ENCODE results near the gene SPTA1. TPM values are rescaled to one million over a fixed set of nuclear protein-coding genes. Genes with fewer than 3 reads are reported as not detected.

The SPTA1 gene
- total RNA-seq, 4 donors from 2014 or later: 5.9 TPM; not detected in 3

DNA sequence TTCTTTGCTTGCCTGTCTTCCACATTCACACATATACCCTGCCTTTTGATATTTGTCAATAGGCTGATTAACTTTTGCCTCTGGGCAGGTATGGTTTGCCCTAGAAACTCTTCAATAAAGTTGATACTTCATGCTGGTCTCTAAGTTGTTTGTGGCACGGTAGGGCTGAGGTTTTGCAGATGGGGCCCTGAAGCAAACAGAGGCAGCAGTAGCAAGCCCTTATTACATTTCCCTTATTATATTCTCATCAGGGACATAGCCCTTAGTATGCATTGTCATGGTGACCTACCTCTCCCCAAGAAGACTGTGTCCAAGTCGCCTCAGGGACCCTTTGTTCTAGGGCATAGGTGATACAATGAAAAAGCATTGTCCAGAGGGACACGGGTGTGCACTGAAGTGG, 116.0 kb downstream of the SPTA1 start, which contains the start of gene OR6P1:
TSS of gene OR6P1 (minus strand) at position 101 of the 400 bp plus-strand sequence. CDS start 6,976 bp downstream, outside the sequence.
- no peaks in the 10 kb centered on the region for H3K4me1 ChIP-seq
- DNase-seq: no peak
- no peaks in the 10 kb centered on the region for H3K9me3 ChIP-seq
- intact Hi-C loops (cut with DNase I; ENCODE audit: low total_unique reads): no loop called here
- no peaks in the 10 kb centered on the region for H3K36me3 ChIP-seq
- H3K27me3 ChIP-seq: no peaks in the 10 kb centered on the region
- no peak within 1 kb of the TSS for H3K27ac ChIP-seq
- H3K4me3 ChIP-seq: no peak within 1 kb of the TSS
- TF ChIP-seq POLR2A (IDR thresholded peaks at IDR 0.05): no peak
- TF ChIP-seq, protein P1, sequence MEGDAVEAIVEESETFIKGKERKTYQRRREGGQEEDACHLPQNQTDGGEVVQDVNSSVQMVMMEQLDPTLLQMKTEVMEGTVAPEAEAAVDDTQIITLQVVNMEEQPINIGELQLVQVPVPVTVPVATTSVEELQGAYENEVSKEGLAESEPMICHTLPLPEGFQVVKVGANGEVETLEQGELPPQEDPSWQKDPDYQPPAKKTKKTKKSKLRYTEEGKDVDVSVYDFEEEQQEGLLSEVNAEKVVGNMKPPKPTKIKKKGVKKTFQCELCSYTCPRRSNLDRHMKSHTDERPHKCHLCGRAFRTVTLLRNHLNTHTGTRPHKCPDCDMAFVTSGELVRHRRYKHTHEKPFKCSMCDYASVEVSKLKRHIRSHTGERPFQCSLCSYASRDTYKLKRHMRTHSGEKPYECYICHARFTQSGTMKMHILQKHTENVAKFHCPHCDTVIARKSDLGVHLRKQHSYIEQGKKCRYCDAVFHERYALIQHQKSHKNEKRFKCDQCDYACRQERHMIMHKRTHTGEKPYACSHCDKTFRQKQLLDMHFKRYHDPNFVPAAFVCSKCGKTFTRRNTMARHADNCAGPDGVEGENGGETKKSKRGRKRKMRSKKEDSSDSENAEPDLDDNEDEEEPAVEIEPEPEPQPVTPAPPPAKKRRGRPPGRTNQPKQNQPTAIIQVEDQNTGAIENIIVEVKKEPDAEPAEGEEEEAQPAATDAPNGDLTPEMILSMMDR (IDR thresholded peaks at IDR 0.05): no peak

DNA sequence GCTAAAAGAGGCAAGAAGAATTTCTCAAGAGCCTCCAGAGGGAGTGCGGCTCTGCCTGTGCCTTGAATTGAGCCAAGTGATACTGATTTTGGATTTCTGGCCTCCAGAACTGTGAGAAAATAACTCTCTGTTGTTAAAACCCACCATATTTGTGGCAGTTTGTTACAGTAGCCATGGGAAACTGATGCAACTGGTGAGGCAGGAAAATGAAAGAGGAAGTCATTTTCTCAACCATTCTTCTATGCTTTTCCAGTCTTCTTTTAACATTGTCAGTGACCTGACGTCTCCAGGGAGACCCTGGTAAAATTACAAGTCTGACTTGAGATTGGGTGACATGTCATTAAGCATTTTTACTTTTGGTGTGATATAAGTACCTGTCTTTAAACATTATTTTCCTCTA, 121.9 kb downstream of the SPTA1 start:
- Histone ChIP-seq H3K27ac (no peak overlapping the region), H3K27me3 (no peaks in the 10 kb centered on the region)
- intact Hi-C loops (cut with DNase I; ENCODE audit: low total_unique reads): no loop called here

GRCh38 chr1:158563853-158564252, 122.7 kb downstream of the SPTA1 start:
- Histone ChIP-seq H3K27me3 (no peaks in the 10 kb centered on the region), H3K9me3 (no peaks in the 10 kb centered on the region), H3K27ac (no peak overlapping the region), H3K4me1 (no peaks in the 10 kb centered on the region), H3K4me3 (no peak overlapping the region), H3K36me3 (no peaks in the 10 kb centered on the region)
- intact Hi-C loops (cut with DNase I; ENCODE audit: low total_unique reads): no loop called here
- no peak for TF ChIP-seq POLR2A (IDR thresholded peaks at IDR 0.05)
- DNase-seq: no peak

More for the DNA sequence above, 121.9 kb downstream of the SPTA1 start:
- no peak for DNase-seq
- H3K4me1 ChIP-seq: no peaks in the 10 kb centered on the region
- H3K9me3 ChIP-seq: no peaks in the 10 kb centered on the region
- no peaks in the 10 kb centered on the region for H3K36me3 ChIP-seq
- H3K4me3 ChIP-seq: no peak overlapping the region
- TF ChIP-seq, protein P1 (IDR thresholded peaks at IDR 0.05): no peak
- no peak for TF ChIP-seq POLR2A (IDR thresholded peaks at IDR 0.05)

Other genes starting within 250 kb of the SPTA1 start
- gene OR10K1, start 224.9 kb downstream of the SPTA1 start, total RNA-seq: not detected
- not detected for gene OR10R2, start 214.5 kb downstream of the SPTA1 start, total RNA-seq
- gene OR6Y1, start 132.3 kb downstream of the SPTA1 start, total RNA-seq: under 1 TPM in 1 of 4 donors, not detected in 3; 0.07 TPM
- gene OR6P1, start 116.1 kb downstream of the SPTA1 start, total RNA-seq: not detected
- not detected for gene OR10X1, start 106.8 kb downstream of the SPTA1 start, total RNA-seq
- not detected for gene OR10Z1, start 81.4 kb downstream of the SPTA1 start, total RNA-seq
- not detected for gene OR6K2, start 13.9 kb upstream of the SPTA1 start, total RNA-seq
- gene OR6K3, start 34.0 kb upstream of the SPTA1 start, total RNA-seq: not detected
- not detected for gene OR6K6, start 68.0 kb upstream of the SPTA1 start, total RNA-seq
- gene OR6N1, start 85.5 kb upstream of the SPTA1 start, total RNA-seq: not detected
- gene OR6N2, start 94.5 kb upstream of the SPTA1 start, total RNA-seq: not detected
- 10 to 100 TPM in 1 of 4 donors, 1 to 10 TPM in 2, not detected in 1; 1.6 to 12.6 (median 6.9) TPM for gene MNDA, start 144.6 kb upstream of the SPTA1 start, total RNA-seq
- 1 to 10 TPM in 1 of 4 donors, under 1 TPM in 1, not detected in 2; 0.46 to 5.6 TPM for gene PYHIN1, start 244.8 kb upstream of the SPTA1 start, total RNA-seq

Measured in uterus (tissue), 4 donors.